Coronary artery (tissue), 2 donors: ENCODE measurements around the gene ZNF484.

Experiments
- DNase-seq: peaks from one replicate; pipeline ENCODE4 v3.0.0-alpha.2; 2017; ENCODE audit warnings: low spot score
- H3K27ac ChIP-seq, 2 donors: fragments of 200-600 bp; sonication (generic); one replicate each; pipeline ENCODE4 v1.5.1; 2016 to 2019
- H3K4me3 ChIP-seq: fragments of 200-600 bp; sonication (generic); 2 replicates; pipeline ENCODE4 v1.5.1; 2016; ENCODE audit warnings: mild to moderate bottlenecking, moderate library complexity
- TF ChIP-seq, protein P1 (sequence below): fragments of 200-600 bp; sonication (generic); IDR thresholded peaks from one replicate; pipeline ENCODE4 v1.5.1; 2019; ENCODE audit warnings: antibody characterized with exemption

Gene ZNF484

DNA sequence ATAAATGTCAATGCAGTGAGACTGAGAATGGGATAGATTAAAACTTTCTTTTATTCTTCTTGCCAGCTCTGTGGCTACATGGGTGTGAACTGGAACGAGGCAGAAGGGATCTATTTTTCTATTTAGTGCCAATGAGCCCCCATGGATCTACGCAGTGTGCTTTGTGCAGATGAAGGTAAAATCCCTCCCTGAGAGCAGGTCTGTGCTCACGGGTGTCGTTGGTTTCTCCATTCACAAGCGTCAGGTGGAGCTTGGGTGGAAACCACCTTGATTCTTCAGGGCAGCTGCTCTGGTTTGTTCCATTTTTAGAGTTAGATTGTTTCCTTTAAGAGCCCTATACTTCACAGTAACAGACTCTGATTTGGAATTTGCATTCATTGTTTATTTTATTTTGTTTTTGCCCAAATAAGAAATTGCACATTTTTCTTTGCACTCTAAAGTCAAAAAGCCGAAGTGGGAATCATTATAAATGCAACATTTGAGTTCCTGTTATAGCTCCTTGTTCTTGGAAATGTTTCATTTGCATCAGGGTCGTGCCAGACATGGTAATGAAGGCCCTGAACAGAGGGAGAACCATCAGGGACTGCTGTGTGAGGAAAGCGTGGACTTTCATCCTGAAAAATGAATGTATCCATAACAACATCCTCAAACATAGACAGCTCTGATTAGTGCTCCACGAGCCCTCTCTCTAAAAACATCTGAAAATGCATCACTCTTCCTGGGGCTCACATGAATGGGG lies 82.1 kb downstream of the ZNF484 start:
- H3K27ac ChIP-seq = no peak overlapping the region
- H3K4me3 ChIP-seq = no peak overlapping the region
- TF ChIP-seq, protein P1, sequence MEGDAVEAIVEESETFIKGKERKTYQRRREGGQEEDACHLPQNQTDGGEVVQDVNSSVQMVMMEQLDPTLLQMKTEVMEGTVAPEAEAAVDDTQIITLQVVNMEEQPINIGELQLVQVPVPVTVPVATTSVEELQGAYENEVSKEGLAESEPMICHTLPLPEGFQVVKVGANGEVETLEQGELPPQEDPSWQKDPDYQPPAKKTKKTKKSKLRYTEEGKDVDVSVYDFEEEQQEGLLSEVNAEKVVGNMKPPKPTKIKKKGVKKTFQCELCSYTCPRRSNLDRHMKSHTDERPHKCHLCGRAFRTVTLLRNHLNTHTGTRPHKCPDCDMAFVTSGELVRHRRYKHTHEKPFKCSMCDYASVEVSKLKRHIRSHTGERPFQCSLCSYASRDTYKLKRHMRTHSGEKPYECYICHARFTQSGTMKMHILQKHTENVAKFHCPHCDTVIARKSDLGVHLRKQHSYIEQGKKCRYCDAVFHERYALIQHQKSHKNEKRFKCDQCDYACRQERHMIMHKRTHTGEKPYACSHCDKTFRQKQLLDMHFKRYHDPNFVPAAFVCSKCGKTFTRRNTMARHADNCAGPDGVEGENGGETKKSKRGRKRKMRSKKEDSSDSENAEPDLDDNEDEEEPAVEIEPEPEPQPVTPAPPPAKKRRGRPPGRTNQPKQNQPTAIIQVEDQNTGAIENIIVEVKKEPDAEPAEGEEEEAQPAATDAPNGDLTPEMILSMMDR = no peak
- DNase-seq = no peak
